GM20431 (cell line): ENCODE data around the gene STRN4.

Experiments used
- in situ Hi-C: fragments of 300-500 bp; cut with MseI, MboI; formaldehyde crosslinking; loops from one replicate; pipeline ENCODE4 v1.15.0; 2020; ENCODE audit warnings: low sequenced_read_pairs; ENCODE audit not compliant: unreplicated experiment

Gene STRN4

GRCh38 chr19:46773018-46773399 is 26.8 kb upstream of the STRN4 start:
- in situ Hi-C loops: no loop called here

- in situ Hi-C loops: no loop called here
These were observed 26.1 kb upstream of the STRN4 start for GRCh38 chr19:46772170-46773017.

GRCh38 chr19:46768746-46769145 is 22.5 kb upstream of the STRN4 start:
- in situ Hi-C loops: loop anchor here (10.0 kb wide), 1 partner anchor 76 kb away; no protein-coding TSS in a partner anchor

- in situ Hi-C loops: loop anchor here (10.0 kb wide), 1 partner anchor 78 kb away; no protein-coding TSS in a partner anchor
These were observed 20.5 kb upstream of the STRN4 start for GRCh38 chr19:46766569-46767317.

DNA sequence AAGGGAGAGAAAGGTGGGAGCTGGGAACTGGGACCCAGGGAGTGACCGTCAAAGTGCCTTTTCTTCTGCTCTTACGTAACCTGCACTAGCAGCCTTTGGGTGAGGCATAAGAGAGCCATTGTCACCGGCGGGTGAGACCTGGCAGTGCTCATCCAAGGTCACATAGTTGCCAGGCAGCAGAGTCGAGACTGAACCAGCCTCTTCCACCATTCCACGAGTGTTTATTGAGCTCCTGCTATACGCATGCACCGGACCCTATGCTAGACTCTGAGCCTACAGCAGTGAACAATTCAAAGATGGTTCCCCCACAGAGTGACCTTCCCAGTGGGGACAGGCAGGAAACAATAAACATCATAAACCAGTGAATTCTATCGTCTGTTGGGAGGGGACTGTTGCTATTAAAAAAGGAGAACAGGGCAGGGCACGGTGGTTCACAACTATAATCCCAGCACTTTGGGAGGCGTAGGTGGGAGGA is 18.6 kb upstream of the STRN4 start:
- in situ Hi-C loops: loop anchor here (10.0 kb wide), 1 partner anchor 80 kb away; no protein-coding TSS in a partner anchor

DNA sequence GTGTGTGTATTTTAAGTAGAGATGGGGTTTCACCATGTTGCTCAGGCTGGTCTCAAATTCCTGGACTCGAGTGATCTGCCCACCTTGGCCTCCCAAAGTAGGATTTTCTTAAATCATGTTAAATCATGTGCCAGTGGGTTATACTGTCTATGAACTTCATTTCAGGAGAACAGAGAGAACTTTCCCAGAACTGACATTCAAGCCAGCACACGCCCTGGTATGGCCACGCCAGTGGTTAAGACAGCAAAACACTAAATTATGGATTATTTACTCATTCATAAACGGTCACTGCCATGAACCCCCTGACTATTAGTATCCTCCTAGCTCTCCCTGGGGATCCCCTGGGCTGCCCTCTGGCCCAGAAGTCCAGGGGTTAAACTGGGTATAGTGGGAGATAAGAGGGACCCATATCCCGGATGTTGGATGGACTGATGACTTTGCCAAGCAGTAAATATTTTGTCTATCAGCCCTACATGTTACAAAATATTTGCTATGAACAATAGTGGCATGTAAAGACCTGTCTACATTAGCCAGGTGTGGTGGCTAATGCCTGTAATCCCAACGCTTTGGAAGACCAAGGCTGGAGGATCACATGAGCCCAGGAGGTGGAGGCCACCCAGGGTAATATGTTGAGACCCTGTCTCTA is 16.1 kb upstream of the STRN4 start:
- in situ Hi-C loops: loop anchor here (10.0 kb wide), 1 partner anchor 82 kb away; no protein-coding TSS in a partner anchor

GRCh38 chr19:46761418-46761831 is 15.2 kb upstream of the STRN4 start:
- in situ Hi-C loops: loop anchor here (10.0 kb wide), 1 partner anchor 83 kb away; no protein-coding TSS in a partner anchor

GRCh38 chr19:46760897-46761296 is 14.6 kb upstream of the STRN4 start:
- in situ Hi-C loops: loop anchor here (10.0 kb wide), 1 partner anchor 84 kb away; no protein-coding TSS in a partner anchor

- in situ Hi-C loops: loop anchor here (10.0 kb wide), 1 partner anchor 84 kb away; no protein-coding TSS in a partner anchor
These were observed 14.1 kb upstream of the STRN4 start for GRCh38 chr19:46760363-46760762.

- in situ Hi-C loops: loop anchor here (10.0 kb wide), 1 partner anchor 85 kb away; no protein-coding TSS in a partner anchor
These were observed 13.6 kb upstream of the STRN4 start for GRCh38 chr19:46759817-46760333.

DNA sequence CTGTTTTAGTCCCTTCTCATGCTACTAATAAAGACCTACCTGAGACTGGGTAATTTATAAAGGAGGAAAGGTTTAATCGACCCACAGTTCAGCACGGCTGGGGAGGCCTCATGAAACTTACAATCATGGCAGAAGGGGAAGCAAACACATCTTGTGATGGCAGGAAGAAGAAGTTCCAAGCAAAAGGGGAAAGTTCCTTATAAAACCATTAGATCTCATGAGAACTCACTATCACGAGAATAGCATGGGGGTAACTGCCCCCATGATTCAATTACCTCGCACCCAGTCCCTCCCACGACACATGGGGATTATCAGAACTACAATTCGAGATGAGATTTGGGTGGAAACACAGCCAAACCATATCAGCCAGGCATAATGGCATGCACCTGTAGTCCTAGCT is 13.0 kb upstream of the STRN4 start:
- in situ Hi-C loops: no loop called here

GRCh38 chr19:46756544-46756888 is 10.3 kb upstream of the STRN4 start:
- in situ Hi-C loops: no loop called here

DNA sequence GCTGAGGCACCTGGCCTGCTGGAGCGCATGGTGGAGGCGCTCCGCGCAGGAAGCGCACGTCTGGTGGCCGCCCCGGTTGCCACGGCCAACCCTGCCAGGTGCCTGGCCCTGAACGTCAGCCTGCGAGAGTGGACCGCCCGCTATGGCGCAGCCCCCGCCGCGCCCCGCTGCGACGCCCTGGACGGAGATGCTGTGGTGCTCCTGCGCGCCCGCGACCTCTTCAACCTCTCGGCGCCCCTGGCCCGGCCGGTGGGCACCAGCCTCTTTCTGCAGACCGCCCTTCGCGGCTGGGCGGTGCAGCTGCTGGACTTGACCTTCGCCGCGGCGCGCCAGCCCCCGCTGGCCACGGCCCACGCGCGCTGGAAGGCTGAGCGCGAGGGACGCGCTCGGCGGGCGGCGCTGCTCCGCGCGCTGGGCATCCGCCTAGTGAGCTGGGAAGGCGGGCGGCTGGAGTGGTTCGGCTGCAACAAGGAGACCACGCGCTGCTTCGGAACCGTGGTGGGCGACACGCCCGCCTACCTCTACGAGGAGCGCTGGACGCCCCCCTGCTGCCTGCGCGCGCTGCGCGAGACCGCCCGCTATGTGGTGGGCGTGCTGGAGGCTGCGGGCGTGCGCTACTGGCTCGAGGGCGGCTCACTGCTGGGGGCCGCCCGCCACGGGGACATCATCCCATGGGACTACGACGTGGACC is 9.7 kb upstream of the STRN4 start:
- in situ Hi-C loops: no loop called here

GRCh38 chr19:46755077-46755852 is 9.0 kb upstream of the STRN4 start:
- in situ Hi-C loops: no loop called here

DNA sequence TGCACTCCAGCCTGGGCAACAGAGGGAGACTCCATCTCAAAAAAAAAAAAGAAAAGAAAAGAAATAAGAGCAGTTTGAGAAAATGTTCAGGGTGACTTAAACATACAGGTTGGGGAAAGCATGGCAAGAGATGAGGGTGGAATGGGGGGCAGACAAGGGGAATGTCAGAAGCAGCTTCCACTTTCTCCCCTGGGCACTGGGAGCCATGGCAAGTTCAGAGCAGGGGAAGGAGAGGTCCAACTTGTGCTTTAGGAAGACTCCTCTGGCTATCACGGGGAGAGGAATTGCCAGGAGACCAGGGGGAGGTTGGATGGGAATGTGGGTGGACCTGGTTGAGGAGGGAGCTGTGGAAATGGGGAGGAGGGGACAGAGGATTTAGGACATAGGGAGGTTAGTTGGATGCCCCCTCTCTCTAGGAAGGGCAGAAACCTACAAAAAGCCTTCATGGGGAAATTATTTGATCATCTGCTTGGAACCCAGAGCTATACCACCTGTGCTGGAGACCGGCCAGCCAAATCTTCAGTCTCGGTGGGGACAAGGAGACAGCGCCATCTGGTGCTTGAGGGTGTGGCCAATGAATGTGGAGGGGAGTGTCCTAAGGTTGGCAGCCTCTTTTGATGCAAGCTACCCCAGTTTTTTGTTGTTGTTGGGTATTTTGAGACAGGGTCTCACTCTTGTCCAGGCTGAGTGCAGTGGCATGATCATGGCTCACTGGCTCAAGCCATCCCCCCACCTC is 7.3 kb upstream of the STRN4 start:
- in situ Hi-C loops: no loop called here

DNA sequence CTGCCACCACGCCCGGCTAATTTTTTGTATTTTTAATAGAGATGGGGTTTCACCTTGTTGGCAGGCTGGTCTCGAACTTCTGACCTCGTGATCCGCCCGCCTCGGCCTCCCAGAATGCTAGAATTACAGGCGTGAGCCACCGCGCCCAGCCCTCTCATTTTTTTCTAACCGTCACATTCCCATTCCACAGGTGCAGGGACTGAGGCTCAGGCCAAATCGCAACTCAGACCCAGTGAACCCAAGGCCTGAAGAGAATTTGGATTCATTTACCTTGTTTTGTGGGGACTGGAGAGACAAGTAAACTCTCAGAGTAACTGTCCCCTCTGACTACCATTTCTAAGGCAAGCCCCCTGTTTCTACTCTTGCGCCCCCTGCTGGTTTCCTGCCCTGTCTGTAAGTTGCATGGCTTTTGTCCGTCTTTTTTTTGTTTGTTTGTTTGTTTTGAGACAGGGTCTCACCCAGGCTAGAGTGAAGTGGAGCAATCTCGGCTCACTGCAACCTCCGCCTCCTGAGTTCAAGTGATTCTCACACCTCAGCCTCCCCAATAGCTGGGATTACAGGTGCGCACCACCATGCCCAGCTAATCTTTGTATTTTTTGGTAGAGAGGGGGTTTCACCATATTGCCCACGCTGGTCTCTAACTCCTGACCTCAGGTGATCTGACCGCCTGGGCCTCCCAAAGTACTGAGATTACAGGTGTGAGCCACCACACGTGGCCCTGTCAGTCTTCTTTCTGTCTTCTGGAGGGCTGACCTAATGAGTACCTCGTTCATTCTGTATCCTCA is 2.3 kb upstream of the STRN4 start:
- in situ Hi-C loops: no loop called here

- in situ Hi-C loops: no loop called here
These were observed 549 bp downstream of the STRN4 start, which contains the start of gene FKRP for GRCh38 chr19:46745521-46746280. TSS of gene FKRP (plus strand) at chr19:46746057. CDS start at chr19:46755451, 9,394 bp downstream.
